Hepatocyte (in vitro differentiated cells): Measurements from ENCODE around the gene WDTC1. TPM values are rescaled to one million over a fixed set of nuclear protein-coding genes. Genes with fewer than 3 reads are reported as not detected.

ENCODE experiments used
- DNase-seq: peaks from one replicate; pipeline ENCODE4 v3.0.0-alpha.2; 2016; ENCODE audit warnings: low spot score
- H2AFZ ChIP-seq: fragments of 200-600 bp; sonication (generic); 2 replicates; pipeline ENCODE4 v1.6.0; 2016; ENCODE audit warnings: antibody characterized with exemption, mild to moderate bottlenecking
- H3K27ac ChIP-seq: fragments of 200-600 bp; sonication (generic); 2 replicates; pipeline ENCODE4 v1.5.1; 2016; ENCODE audit warnings: mild to moderate bottlenecking
- H3K27me3 ChIP-seq: fragments of 200-600 bp; sonication (generic); 2 replicates; pipeline ENCODE4 v1.6.1; 2016
- H3K36me3 ChIP-seq: fragments of 200-600 bp; sonication (generic); replicated peaks from 2 replicates; pipeline ENCODE4 v1.5.1; 2016; ENCODE audit warnings: low read depth; ENCODE audit not compliant: insufficient read depth
- H3K4me1 ChIP-seq: fragments of 200-600 bp; sonication (generic); 2 replicates; pipeline ENCODE4 v1.5.1; 2016; ENCODE audit warnings: mild to moderate bottlenecking, moderate library complexity; ENCODE audit not compliant: insufficient read depth
- H3K4me2 ChIP-seq: fragments of 200-600 bp; sonication (generic); 2 replicates; pipeline ENCODE4 v1.6.0; 2016
- H3K4me3 ChIP-seq: fragments of 200-600 bp; sonication (generic); 2 replicates; pipeline ENCODE4 v1.5.1; 2016; ENCODE audit warnings: mild to moderate bottlenecking
- H3K79me2 ChIP-seq: fragments of 200-600 bp; sonication (generic); 2 replicates; pipeline ENCODE4 v1.6.0; 2017; ENCODE audit warnings: mild to moderate bottlenecking
- H3K9me2 ChIP-seq: fragments of 200-600 bp; sonication (generic); replicated peaks from 2 replicates; pipeline ENCODE4 v1.6.0; 2017; ENCODE audit warnings: mild to moderate bottlenecking; ENCODE audit not compliant: insufficient read depth
- H3K9me3 ChIP-seq: fragments of 200-600 bp; sonication (generic); 2 replicates; pipeline ENCODE4 v1.5.1; 2016; ENCODE audit warnings: low read depth, mild to moderate bottlenecking
- H4K20me1 ChIP-seq: fragments of 200-600 bp; sonication (generic); 2 replicates; pipeline ENCODE4 v1.6.0; 2016; ENCODE audit warnings: mild to moderate bottlenecking; ENCODE audit not compliant: insufficient read depth, poor library complexity, severe bottlenecking
- CTCF ChIP-seq: fragments of 200-600 bp; sonication (generic); IDR thresholded peaks from 2 replicates; pipeline ENCODE4 v1.5.1; 2016; ENCODE audit warnings: antibody characterized with exemption, mild to moderate bottlenecking; ENCODE audit not compliant: poor library complexity
- EZH2 ChIP-seq: fragments of 200-600 bp; sonication (generic); IDR thresholded peaks from 2 replicates; pipeline ENCODE4 v1.6.1; 2016; ENCODE audit warnings: antibody characterized with exemption, mild to moderate bottlenecking, borderline replicate concordance
- EZH2phosphoT487 ChIP-seq: fragments of 200-600 bp; sonication (generic); IDR thresholded peaks from one replicate; pipeline ENCODE4 v1.6.1; 2018; ENCODE audit warnings: antibody characterized with exemption, mild to moderate bottlenecking, low read depth, moderate library complexity; ENCODE audit not compliant: unreplicated experiment, severe bottlenecking
- WGBS: methylation state at CpG from one replicate; pipeline ENCODE4 v1.1.6; 2016; ENCODE audit warnings: low lambda C conversion rate; ENCODE audit errors: missing lambda C conversion rate; 5-methylcytosine and 5-hydroxymethylcytosine counted together
- polyA plus RNA-seq: library from polyadenylated mRNA; unstranded; fragments of >200 nt; fragmentation: Nextera tagmentation; extraction: Ambion mirVana; gene quantifications from 2 replicates; pipeline ENCODE4 v1.2.1, GENCODE V29; 2016
- total RNA-seq: library from RNA; depleted of rRNA; stranded (reverse); fragments of >200 nt; gene quantifications from 2 replicates; pipeline ENCODE4 v1.2.3, GENCODE V29; 2014

WDTC1 gene
- total and polyA plus RNA-seq, 2 experiments from 2014 or later: 11.0 to 22.8 TPM

DNA sequence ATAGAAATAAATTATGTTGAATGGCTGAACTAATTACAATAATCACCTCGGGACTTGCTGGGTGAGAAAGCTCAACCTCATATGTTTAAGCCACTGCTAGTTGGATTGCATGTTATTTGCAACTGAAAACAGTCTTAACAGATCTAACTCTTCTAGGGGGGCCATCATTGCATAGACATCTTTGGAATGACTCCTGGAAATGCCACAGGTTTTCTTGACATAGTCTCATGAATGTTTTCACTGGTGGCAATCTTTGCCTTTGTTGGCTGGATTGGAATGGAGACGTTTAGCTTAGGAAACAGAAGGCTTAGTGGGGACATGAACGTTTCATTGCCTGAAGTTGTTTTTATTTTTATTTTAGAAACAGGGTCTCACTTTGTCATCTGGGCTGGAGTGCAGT is 8.8 kb upstream of the WDTC1 start:
- H3K9me2 ChIP-seq: no peaks in the 10 kb centered on the region

GRCh38 chr1:27227765-27228164 is 6.7 kb upstream of the WDTC1 start:
- Histone ChIP-seq H3K27ac (no peak overlapping the region), H3K27me3 (no peaks in the 10 kb centered on the region), H3K36me3 (no peaks in the 10 kb centered on the region), H3K79me2 (no peaks in the 10 kb centered on the region), H3K9me3 (no peaks in the 10 kb centered on the region), H3K4me2 (no peak overlapping the region), H3K9me2 (no peaks in the 10 kb centered on the region), H2AFZ (no peak overlapping the region), H3K4me1 (no peaks in the 10 kb centered on the region), H3K4me3 (no peak overlapping the region), H4K20me1 (no peaks in the 10 kb centered on the region)
- TF ChIP-seq EZH2phosphoT487: no peak
- 88% methylated on average over 3 of the region's 3 CpGs for WGBS
- no peak for DNase-seq

More for the DNA sequence above, 8.8 kb upstream of the WDTC1 start:
- no peak for DNase-seq
- 84% methylated on average over 3 of the region's 3 CpGs for WGBS
- H4K20me1 ChIP-seq: no peaks in the 10 kb centered on the region
- no peaks in the 10 kb centered on the region for H3K4me1 ChIP-seq
- no peak overlapping the region for H2AFZ ChIP-seq
- H3K79me2 ChIP-seq: no peaks in the 10 kb centered on the region
- H3K36me3 ChIP-seq: no peaks in the 10 kb centered on the region
- H3K4me2 ChIP-seq: no peak overlapping the region
- no peaks in the 10 kb centered on the region for H3K9me3 ChIP-seq
- H3K27ac ChIP-seq: no peak overlapping the region
- TF ChIP-seq EZH2phosphoT487 (no peak), CTCF (no peak), EZH2 (no peak)
- H3K27me3 ChIP-seq: no peaks in the 10 kb centered on the region
- no peak overlapping the region for H3K4me3 ChIP-seq

DNA sequence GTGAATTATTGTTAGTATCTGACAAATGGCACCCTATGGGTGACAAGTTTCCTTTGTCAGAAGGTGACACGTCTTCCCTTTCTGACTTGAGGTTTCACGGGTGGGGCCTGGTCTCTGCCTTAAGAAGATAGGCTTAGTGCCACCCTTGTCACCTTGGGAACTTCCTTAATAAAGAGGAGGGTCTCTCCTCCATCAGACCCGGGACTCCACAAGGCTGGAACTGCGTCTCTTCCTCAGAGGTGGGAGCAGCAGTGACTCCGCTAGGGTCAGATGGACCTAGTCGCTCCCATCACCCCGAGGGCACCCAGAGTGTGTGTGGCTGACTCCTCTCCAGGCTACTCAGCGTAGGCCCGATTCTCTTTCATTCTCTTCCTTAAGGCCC is 774 bp upstream of the WDTC1 start:
- Histone ChIP-seq H2AFZ (peak overlapping the region; percentile 87), H3K9me3 (no peaks in the 10 kb centered on the region), H4K20me1 (peaks cover 3% of the 10 kb centered on the region), H3K27me3 (no peaks in the 10 kb centered on the region), H3K79me2 (peaks cover 36% of the 10 kb centered on the region), H3K4me2 (peak overlapping the region; percentile 73), H3K27ac (no peak overlapping the region), H3K9me2 (no peaks in the 10 kb centered on the region), H3K4me1 (peaks cover 12% of the 10 kb centered on the region), H3K4me3 (no peak overlapping the region), H3K36me3 (no peaks in the 10 kb centered on the region)
- TF ChIP-seq CTCF: no peak
- 83% methylated on average over 9 of the region's 9 CpGs for WGBS
- DNase-seq: no peak

- TF ChIP-seq CTCF (no peak), EZH2phosphoT487 (no peak), EZH2 (no peak)
- 46% methylated on average over 7 of the region's 7 CpGs for WGBS
Observed at GRCh38 chr1:27235827-27236226, 1.4 kb downstream of the WDTC1 start.

More at GRCh38 chr1:27235827-27236226, 1.4 kb downstream of the WDTC1 start:
- H3K9me2 ChIP-seq: no peaks in the 10 kb centered on the region
- H3K4me2 ChIP-seq: peak overlapping the region; percentile 88
- peaks cover 3% of the 10 kb centered on the region for H4K20me1 ChIP-seq
- H3K4me1 ChIP-seq: peaks cover 12% of the 10 kb centered on the region
- peak overlapping the region; percentile 52 for H3K27ac ChIP-seq
- peak; percentile 8 for DNase-seq
- no peaks in the 10 kb centered on the region for H3K36me3 ChIP-seq
- peak overlapping the region; percentile 61 for H2AFZ ChIP-seq
- H3K9me3 ChIP-seq: no peaks in the 10 kb centered on the region
- peaks cover 57% of the 10 kb centered on the region for H3K79me2 ChIP-seq
- no peaks in the 10 kb centered on the region for H3K27me3 ChIP-seq
- H3K4me3 ChIP-seq: peak overlapping the region; percentile 46
